Common myeloid progenitor, CD34-positive (primary cell): ENCODE results near the gene UAP1L1.

ENCODE experiments used
- CTCF ChIA-PET: fragments of 350-600 bp; sonication (Branson Sonifier 250); formaldehyde crosslinking; loops from one replicate; lab custom pipeline; 2021; ENCODE audit warnings: antibody characterized with exemption; lab: Charles Lee
- POLR2A ChIA-PET: fragments of 350-600 bp; sonication (Branson Sonifier 250); formaldehyde crosslinking; loops from one replicate; lab custom pipeline; 2021; ENCODE audit warnings: antibody characterized with exemption; lab: Charles Lee
- DNase-seq, 3 donors: peaks; one replicate each; pipeline versions ENCODE4 v3.0.0 to v3.0.0-alpha.2; 2013
- H3K27ac ChIP-seq, 2 experiments: 1 replicate in 1 of 2; 2 replicates in 1 of 2; pipeline ENCODE4 v1.7.0; 2013; ENCODE audit warnings: inconsistent platforms in 2 of 2, low read length in 2 of 2, mild to moderate bottlenecking in 2 of 2, low read depth in 1 of 2, moderate library complexity in 1 of 2; ENCODE audit not compliant: severe bottlenecking in 2 of 2, insufficient read depth in 1 of 2, poor library complexity in 1 of 2
- H3K27me3 ChIP-seq, 5 experiments: replicated peaks in 2 of 5; 1 replicate in 3 of 5; 2 replicates in 2 of 5; pipeline versions ENCODE4 v1.6.1 to v1.7.0; 2013; ENCODE audit warnings: low read length in 4 of 5, mild to moderate bottlenecking in 2 of 5, moderate library complexity in 2 of 5, inconsistent platforms in 1 of 5; ENCODE audit not compliant: insufficient read depth in 5 of 5, control insufficient read depth in 4 of 5
- H3K36me3 ChIP-seq, 4 experiments: 1 replicate in 2 of 4; 2 replicates in 2 of 4; pipeline versions ENCODE4 v1.6.1 to v1.7.0; 2013; ENCODE audit warnings: low read length in 3 of 4, control low read depth in 1 of 4, mild to moderate bottlenecking in 1 of 4; ENCODE audit not compliant: control insufficient read depth in 4 of 4, insufficient read depth in 4 of 4
- H3K4me1 ChIP-seq, 4 experiments: 1 replicate in 3 of 4; 2 replicates in 1 of 4; pipeline versions ENCODE4 v1.6.1 to v1.7.1; 2013; ENCODE audit warnings: low read length in 3 of 4, mild to moderate bottlenecking in 3 of 4, control low read depth in 1 of 4, inconsistent platforms in 1 of 4, moderate library complexity in 1 of 4; ENCODE audit not compliant: control insufficient read depth in 4 of 4, insufficient read depth in 4 of 4; ENCODE audit errors: control extremely low read depth in 1 of 4
- H3K4me3 ChIP-seq, 7 experiments: 1 replicate in 4 of 7; 2 replicates in 3 of 7; pipeline versions ENCODE4 v1.5.1 to v1.7.0; 2013; ENCODE audit warnings: mild to moderate bottlenecking in 7 of 7, low read length in 6 of 7, moderate library complexity in 6 of 7, inconsistent platforms in 2 of 7, low read depth in 2 of 7, control low read depth in 1 of 7; ENCODE audit not compliant: insufficient read depth in 4 of 7, control insufficient read depth in 1 of 7; ENCODE audit errors: extremely low read depth in 1 of 7
- H3K9me3 ChIP-seq, 5 experiments: 1 replicate in 4 of 5; 2 replicates in 1 of 5; pipeline versions ENCODE4 v1.6.1 to v1.7.1; 2013; ENCODE audit warnings: low read length in 4 of 5, mild to moderate bottlenecking in 2 of 5, inconsistent platforms in 1 of 5, low read depth in 1 of 5, moderate library complexity in 1 of 5; ENCODE audit not compliant: control insufficient read depth in 4 of 5, insufficient read depth in 2 of 5; ENCODE audit errors: control extremely low read depth in 1 of 5
- WGBS: methylation state at CpG from one replicate; pipeline ENCODE4 v1.1.5; 2013; ENCODE audit not compliant: insufficient coverage; 5-methylcytosine and 5-hydroxymethylcytosine counted together

Gene UAP1L1

DNA sequence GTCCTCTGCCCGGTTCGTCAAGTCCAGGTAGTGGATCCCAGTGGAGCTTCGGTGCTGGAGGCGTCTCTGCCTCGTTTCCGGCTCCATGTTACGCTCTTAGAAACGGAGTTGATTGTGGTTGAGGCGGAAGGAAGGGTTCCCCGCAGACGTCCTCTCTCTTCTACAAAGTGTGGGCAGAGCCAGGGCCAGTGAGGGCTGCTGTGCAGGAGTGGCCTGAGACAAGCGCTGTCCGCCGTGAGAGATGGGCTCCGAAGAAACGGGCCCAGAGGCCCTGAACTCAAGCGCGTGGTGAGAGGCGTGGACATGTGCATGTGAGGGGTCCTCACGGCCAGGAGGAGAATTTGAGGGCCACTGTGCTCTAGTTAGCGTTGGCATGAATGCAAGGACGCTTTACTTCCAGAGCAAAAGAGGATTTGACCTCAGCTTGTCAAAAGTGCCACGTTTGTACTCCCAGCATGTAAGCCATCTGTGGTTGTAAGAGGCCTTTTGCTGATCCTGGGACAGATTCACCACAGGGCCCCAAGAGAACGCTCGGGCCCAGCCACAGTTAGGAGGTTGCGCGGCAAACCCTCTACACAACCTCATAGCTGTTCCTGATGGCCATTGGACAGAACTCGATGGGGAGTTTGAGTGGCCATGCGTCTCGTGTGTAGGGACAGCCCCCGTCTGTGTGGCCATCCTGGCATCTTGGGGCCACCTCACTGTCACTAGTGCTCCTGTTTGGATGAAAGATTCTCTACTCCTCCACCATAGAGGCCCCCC is 19.6 kb downstream of the UAP1L1 start:
- no peaks in the 10 kb centered on the region for H3K27me3 ChIP-seq
- peaks cover 0 to 7% (median 0%) of the 10 kb centered on the region in 5 experiments for H3K9me3 ChIP-seq
- DNase-seq, result no peak
- CTCF ChIA-PET, result interaction anchor here (0.7 to 1.7 kb wide), 4 partner anchors 9 to 130 kb away, joined by 3 to 7 read pairs (median 4); partner anchors contain the start of genes MAN1B1 and RNF224
- WGBS, result 98% methylated on average over 28 of the region's 31 CpGs
- H3K4me1 ChIP-seq, result no peaks in the 10 kb centered on the region
- H3K27ac ChIP-seq, result no peak overlapping the region
- peaks cover 6 to 72% (median 40%) of the 10 kb centered on the region in 4 experiments for H3K36me3 ChIP-seq
- H3K4me3 ChIP-seq, result no peak overlapping the region
- POLR2A ChIA-PET, result no interaction called here

DNA sequence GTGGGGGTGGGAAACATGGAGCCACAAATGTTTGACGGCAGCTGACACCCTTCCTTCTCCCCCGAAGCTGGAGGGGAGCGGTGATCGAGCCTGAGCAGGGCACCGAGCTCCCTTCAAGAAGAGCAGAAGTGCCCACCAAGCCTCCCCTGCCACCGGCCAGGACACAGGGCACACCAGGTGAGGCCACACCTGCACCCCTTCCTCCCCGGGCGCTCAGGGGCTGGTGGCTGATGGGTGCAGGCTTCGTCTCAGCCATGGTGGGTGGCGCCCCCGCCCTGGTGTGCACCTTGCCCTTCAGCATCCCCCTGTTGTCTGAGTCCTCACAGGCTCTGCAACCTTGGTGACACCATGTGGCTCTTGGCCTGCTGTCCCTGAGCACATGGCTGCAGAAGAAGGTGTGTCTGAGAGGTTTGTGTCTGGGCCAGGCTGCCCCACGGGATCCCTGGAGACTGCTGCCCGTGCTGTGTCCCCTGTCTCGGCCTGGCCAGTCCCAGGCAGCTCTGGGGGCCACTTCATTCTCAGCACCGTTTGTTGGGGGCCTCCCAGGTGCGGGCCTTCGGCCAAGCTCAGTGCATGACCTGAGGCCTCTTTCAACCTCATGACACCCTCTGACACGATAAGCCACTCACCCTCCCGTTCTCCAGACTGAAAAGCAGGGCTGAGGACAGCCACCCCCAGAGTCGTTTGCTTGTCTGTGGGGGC is 20.6 kb downstream of the UAP1L1 start:
- Histone ChIP-seq H3K4me1 (no peaks in the 10 kb centered on the region), H3K9me3 (peaks cover 0 to 16% (median 4%) of the 10 kb centered on the region in 5 experiments), H3K27ac (no peak overlapping the region), H3K4me3 (no peak overlapping the region), H3K27me3 (no peaks in the 10 kb centered on the region), H3K36me3 (peaks cover 5 to 73% (median 48%) of the 10 kb centered on the region in 4 experiments)
- no peak for DNase-seq
- POLR2A ChIA-PET, result no interaction called here
- over 99% methylated on average over 15 of the region's 20 CpGs for WGBS
- CTCF ChIA-PET, result interaction anchor here (0.7 to 1.7 kb wide), 3 partner anchors 10 to 129 kb away, joined by 3 to 5 read pairs (median 4); partner anchors contain the start of genes MAN1B1 and RNF224

DNA sequence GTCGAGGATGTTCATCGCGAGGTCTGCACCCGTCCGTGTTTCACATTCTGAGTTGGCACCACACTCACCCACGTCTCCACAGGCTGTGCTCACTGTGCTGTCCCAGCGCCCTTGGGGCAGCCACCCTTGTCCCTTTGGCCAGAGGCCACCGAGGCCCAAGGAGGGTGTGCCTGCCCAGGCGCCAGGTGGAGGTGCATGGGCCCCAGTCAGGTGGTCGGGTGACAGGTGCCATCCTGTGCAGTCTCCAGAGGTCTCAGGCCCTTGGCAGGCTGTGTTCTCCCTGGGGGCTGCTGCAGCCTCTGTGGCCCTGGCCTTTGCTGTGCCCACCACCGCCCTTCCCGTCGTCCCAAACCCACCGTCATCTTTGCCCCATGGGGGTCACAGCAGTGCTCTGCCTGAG is 21.9 kb downstream of the UAP1L1 start:
- CTCF ChIA-PET, result no interaction called here

DNA sequence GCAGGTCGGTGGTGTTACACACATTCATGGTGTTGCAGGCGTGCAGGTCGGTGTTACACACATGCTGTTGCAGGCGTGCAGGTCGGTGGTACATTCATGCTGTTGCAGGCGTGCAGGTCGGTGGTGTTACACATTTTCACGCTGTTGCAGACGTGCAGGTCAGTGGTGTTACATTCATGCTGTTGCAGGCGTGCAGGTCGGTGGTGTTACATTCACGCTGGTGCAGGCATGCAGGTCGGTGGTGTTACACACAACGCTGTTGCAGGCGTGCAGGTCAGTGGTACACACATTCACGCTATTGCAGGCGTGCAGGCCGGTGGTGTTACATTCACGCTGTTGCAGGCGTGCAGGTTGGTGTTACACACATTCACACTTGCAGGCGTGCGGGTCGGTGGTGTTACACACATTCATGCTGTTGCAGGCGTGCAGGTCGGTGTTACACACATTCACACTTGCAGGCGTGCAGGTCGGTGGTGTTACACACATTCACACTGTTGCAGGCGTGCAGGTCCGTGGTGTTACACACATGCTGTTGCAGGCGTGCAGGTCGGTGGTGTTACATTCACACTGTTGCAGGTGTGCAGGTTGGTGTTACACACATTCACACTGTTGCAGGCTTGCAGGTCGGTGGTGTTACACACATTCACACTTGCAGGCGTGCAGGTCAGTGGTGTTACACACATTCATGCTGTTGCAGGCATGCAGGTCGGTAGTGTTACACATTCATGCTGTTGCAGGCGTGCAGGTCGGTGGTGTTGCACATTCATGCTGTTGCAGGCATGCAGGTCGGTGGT is 26.1 kb downstream of the UAP1L1 start:
- peaks cover 0 to 22% (median 4%) of the 10 kb centered on the region in 5 experiments for H3K9me3 ChIP-seq
- peaks cover 5 to 94% (median 62%) of the 10 kb centered on the region in 4 experiments for H3K36me3 ChIP-seq
- WGBS, result 97% methylated on average over 36 of the region's 37 CpGs
- H3K4me3 ChIP-seq, result no peak overlapping the region
- ChIA-PET CTCF (interaction anchor here (1.1 kb wide), 1 partner anchor 12 kb away, joined by 3 read pairs; no protein-coding TSS in a partner anchor), POLR2A (no interaction called here)
- no peaks in the 10 kb centered on the region for H3K4me1 ChIP-seq
- H3K27me3 ChIP-seq, result no peaks in the 10 kb centered on the region
- DNase-seq, result no peak
- H3K27ac ChIP-seq, result no peak overlapping the region

More for the DNA sequence above, 21.9 kb downstream of the UAP1L1 start:
- WGBS, result 95% methylated on average over 6 of the region's 14 CpGs
- no peaks in the 10 kb centered on the region for H3K27me3 ChIP-seq
- no peak overlapping the region for H3K27ac ChIP-seq
- H3K4me1 ChIP-seq, result no peaks in the 10 kb centered on the region
- POLR2A ChIA-PET, result no interaction called here
- no peak overlapping the region for H3K4me3 ChIP-seq
- peaks cover 5 to 80% (median 59%) of the 10 kb centered on the region in 4 experiments for H3K36me3 ChIP-seq
- no peak for DNase-seq
- H3K9me3 ChIP-seq, result peaks cover 0 to 22% (median 4%) of the 10 kb centered on the region in 5 experiments

DNA sequence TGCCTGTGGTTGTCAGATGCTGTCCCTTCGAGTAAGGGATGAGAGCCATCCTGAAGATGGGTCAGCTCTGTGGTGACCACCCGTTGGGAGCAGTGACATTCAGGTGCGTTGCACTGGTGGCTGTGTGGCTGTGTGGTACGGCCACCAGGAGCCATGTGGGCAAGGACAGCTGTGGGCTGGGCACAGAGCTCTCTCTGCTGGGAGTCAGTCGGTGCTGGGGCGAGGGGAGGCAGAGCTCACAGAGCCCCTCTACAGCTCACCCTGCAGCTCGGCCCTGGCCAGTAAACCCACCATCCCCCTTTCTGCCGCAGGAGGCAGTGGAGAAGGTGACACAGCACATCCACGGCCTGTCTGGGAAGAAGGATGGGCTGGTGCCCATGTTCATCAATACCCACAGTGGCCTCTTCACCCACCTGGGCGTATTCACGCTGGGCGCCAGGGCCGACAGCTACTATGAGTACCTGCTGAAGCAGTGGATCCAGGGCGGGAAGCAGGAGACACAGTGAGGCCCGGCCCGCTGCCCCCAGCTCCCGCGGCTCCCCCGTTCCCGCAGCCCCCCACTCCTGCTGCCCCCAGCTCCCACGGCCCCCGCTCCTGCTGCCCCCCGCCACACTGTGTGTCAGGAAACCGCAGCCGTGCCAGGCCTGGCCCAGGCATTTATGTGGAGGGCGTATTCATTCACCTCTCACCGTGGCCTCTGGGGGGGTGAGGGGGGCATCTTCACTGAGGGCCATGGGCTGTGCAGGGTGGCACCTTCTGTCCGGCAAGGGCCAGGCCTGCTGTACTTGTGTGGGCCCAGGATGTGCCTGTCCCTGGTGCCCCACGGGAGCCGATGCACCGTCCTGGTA is 28.7 kb downstream of the UAP1L1 start:
- Histone ChIP-seq H3K4me1 (no peaks in the 10 kb centered on the region), H3K36me3 (peaks cover 5 to 97% (median 64%) of the 10 kb centered on the region in 4 experiments), H3K4me3 (no peak overlapping the region), H3K27me3 (no peaks in the 10 kb centered on the region), H3K9me3 (peaks cover 0 to 22% (median 4%) of the 10 kb centered on the region in 5 experiments), H3K27ac (no peak overlapping the region)
- ChIA-PET POLR2A (no interaction called here), CTCF (interaction anchor here (0.9 to 1.6 kb wide), 3 partner anchors 14 to 19 kb away, joined by 3 to 5 read pairs (median 4); partner anchors contain the start of gene MAN1B1)
- WGBS, result 98% methylated on average over 16 of the region's 31 CpGs
- no peak for DNase-seq

DNA sequence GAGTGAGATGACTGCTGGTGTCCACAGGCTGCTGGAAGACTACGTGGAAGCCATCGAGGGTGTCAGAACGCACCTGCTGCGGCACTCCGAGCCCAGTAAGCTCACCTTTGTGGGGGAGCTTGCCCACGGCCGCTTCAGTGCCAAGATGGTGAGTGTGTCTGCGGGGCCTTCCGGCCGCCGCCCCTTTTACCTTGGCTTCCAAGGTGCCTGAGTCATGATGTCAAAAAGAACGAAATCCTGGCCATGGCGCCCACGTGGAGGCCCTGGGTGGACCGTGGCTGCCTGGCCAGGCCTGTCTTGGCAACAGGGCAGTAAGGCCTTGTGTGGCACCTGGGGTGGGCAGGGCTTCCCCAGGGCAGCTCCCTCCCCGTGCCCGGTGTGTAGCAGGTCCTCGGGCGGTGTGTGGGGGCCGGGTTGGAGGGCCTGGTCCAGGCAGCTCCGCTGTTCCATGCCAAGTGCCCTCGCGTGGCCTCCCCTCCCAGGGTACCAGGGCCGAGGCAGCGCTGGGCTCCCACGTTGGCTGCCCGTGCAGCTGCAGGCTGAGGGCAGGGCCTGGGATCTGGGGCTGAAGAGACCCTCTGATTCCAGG is 29.4 kb downstream of the UAP1L1 start:
- no peak overlapping the region for H3K4me3 ChIP-seq
- ChIA-PET CTCF (interaction anchor here (0.9 to 1.4 kb wide), 2 partner anchors 18 to 66 kb away, joined by 3 read pairs; no protein-coding TSS in a partner anchor), POLR2A (interaction anchor here (0.5 kb wide), 1 partner anchor 134 kb away, joined by 4 read pairs; no protein-coding TSS in a partner anchor)
- no peak overlapping the region for H3K27ac ChIP-seq
- no peak for DNase-seq
- 97% methylated on average over 23 of the region's 27 CpGs for WGBS
- peaks cover 2 to 95% (median 63%) of the 10 kb centered on the region in 4 experiments for H3K36me3 ChIP-seq
- no peaks in the 10 kb centered on the region for H3K4me1 ChIP-seq
- no peaks in the 10 kb centered on the region for H3K27me3 ChIP-seq
- H3K9me3 ChIP-seq, result peaks cover 0 to 17% (median 4%) of the 10 kb centered on the region in 5 experiments
